ENCODE measurements around the gene ILK.

DNA sequence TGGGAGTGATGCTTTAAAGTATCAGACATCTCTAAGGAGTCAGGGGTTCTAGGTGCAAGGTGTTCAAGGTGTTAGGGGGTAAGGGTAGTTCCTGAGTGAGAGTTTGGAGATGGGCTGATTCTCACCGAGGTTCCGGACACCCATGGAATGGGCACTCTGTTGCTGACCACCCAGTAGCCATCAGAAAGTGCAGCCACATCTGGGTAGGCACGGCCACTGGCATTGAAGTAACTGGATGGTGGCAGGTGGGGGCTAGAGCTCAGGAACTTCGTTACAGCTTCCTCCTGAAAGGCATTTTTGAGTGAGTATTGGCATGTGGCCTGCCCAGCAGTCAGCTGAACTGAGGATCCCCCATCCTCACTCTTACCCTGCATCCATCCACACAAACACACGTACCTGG lies 11.5 kb downstream of the ILK start:
- TF ChIP-seq, protein P1, sequence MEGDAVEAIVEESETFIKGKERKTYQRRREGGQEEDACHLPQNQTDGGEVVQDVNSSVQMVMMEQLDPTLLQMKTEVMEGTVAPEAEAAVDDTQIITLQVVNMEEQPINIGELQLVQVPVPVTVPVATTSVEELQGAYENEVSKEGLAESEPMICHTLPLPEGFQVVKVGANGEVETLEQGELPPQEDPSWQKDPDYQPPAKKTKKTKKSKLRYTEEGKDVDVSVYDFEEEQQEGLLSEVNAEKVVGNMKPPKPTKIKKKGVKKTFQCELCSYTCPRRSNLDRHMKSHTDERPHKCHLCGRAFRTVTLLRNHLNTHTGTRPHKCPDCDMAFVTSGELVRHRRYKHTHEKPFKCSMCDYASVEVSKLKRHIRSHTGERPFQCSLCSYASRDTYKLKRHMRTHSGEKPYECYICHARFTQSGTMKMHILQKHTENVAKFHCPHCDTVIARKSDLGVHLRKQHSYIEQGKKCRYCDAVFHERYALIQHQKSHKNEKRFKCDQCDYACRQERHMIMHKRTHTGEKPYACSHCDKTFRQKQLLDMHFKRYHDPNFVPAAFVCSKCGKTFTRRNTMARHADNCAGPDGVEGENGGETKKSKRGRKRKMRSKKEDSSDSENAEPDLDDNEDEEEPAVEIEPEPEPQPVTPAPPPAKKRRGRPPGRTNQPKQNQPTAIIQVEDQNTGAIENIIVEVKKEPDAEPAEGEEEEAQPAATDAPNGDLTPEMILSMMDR (IDR thresholded peaks at IDR 0.05; ENCODE audit: insufficient read depth, low read depth, low read length): no peak
- no peak for TF ChIP-seq EZH2 (IDR thresholded peaks at IDR 0.05; ENCODE audit: insufficient read depth, low read length)
